ENCODE data around the gene COL17A1. TPM values are rescaled to one million over a fixed set of nuclear protein-coding genes. Genes with fewer than 3 reads are reported as not detected.

The COL17A1 gene
- total RNA-seq, 2 donors from 2014 or later: 1.1 to 2.3 TPM

DNA sequence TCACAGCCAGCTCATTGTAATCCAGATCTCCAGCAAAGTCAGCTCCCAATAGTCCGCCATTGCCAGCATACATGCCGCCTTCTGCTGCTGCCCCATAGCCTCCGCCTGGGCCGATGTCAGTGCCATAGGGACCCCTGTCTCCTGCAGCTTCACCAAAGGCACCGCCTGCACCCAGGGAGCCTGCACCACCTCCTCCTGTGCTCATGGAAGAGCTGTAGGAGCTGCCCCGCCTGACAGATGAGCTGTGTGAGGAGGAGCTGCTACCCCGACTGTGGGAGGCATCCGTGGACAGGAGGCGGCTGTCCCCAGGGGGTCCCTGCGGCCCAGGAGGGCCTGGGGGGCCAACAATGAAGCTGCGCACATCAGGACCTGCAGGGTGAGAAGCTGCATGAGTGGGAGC is 51.7 kb downstream of the COL17A1 start:
- peak overlapping the region; percentile 46 for H3K27ac Mint-ChIP-seq

GRCh38 chr10:104033401-104033930 is 52.2 kb downstream of the COL17A1 start:
- Mint-ChIP-seq H3K4me3 (no peak overlapping the region), H3K9me3 (no peaks in the 10 kb centered on the region), H3K27me3 (ENCODE audit: insufficient read depth) (no peaks in the 10 kb centered on the region), H3K4me1 (peaks cover 17% of the 10 kb centered on the region), H3K27ac (peak overlapping the region; percentile 45), H3K36me3 (ENCODE audit: low read depth) (peaks cover 6% of the 10 kb centered on the region)
- no peaks in the 10 kb centered on the region for H3K27me3 ChIP-seq (ENCODE audit: control insufficient read depth, insufficient read depth, low read length, poor library complexity, severe bottlenecking)
- WGBS, 2 experiments (ENCODE audit: insufficient coverage in 1 of 2, insufficient read length in 1 of 2): 89 to 90% methylated on average over 11 to 12 of the region's 12 CpGs
- TF ChIP-seq, protein P1, sequence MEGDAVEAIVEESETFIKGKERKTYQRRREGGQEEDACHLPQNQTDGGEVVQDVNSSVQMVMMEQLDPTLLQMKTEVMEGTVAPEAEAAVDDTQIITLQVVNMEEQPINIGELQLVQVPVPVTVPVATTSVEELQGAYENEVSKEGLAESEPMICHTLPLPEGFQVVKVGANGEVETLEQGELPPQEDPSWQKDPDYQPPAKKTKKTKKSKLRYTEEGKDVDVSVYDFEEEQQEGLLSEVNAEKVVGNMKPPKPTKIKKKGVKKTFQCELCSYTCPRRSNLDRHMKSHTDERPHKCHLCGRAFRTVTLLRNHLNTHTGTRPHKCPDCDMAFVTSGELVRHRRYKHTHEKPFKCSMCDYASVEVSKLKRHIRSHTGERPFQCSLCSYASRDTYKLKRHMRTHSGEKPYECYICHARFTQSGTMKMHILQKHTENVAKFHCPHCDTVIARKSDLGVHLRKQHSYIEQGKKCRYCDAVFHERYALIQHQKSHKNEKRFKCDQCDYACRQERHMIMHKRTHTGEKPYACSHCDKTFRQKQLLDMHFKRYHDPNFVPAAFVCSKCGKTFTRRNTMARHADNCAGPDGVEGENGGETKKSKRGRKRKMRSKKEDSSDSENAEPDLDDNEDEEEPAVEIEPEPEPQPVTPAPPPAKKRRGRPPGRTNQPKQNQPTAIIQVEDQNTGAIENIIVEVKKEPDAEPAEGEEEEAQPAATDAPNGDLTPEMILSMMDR (conservative IDR thresholded peaks at IDR 0.05): no peak
- H3K4me3 ChIP-seq (ENCODE audit: low read length): no peak overlapping the region
- peak; percentile 48 for DNase-seq
- no peaks in the 10 kb centered on the region for H3K9me3 ChIP-seq (ENCODE audit: control insufficient read depth, low read length)
- no peak overlapping the region for H3K9ac ChIP-seq (ENCODE audit: extremely low read depth, low read length, poor library complexity, severe bottlenecking)
- H3K36me3 ChIP-seq (ENCODE audit: control insufficient read depth, insufficient read depth, low read length): peaks cover 13% of the 10 kb centered on the region
- no peak overlapping the region for H3K27ac ChIP-seq (ENCODE audit: low read depth, low read length)
- H3K4me1 ChIP-seq (ENCODE audit: control insufficient read depth, insufficient read depth, low read length): no peaks in the 10 kb centered on the region

More for the DNA sequence above, 51.7 kb downstream of the COL17A1 start:
- Histone ChIP-seq H3K36me3 (ENCODE audit: control insufficient read depth, insufficient read depth, low read length) (peaks cover 8% of the 10 kb centered on the region), H3K9ac (ENCODE audit: extremely low read depth, low read length, poor library complexity, severe bottlenecking) (no peak overlapping the region), H3K27ac (ENCODE audit: low read depth, low read length) (no peak overlapping the region), H3K4me3 (ENCODE audit: low read length) (no peak overlapping the region), H3K27me3 (ENCODE audit: control insufficient read depth, insufficient read depth, low read length, poor library complexity, severe bottlenecking) (no peaks in the 10 kb centered on the region), H3K9me3 (ENCODE audit: control insufficient read depth, low read length) (no peaks in the 10 kb centered on the region), H3K4me1 (ENCODE audit: control insufficient read depth, insufficient read depth, low read length) (no peaks in the 10 kb centered on the region)
- no peaks in the 10 kb centered on the region for H3K27me3 Mint-ChIP-seq (ENCODE audit: insufficient read depth)
- peaks cover 17% of the 10 kb centered on the region for H3K4me1 Mint-ChIP-seq
- H3K36me3 Mint-ChIP-seq (ENCODE audit: low read depth): peaks cover 6% of the 10 kb centered on the region
- 86 to 91% methylated on average over 10 to 11 of the region's 11 CpGs for WGBS, 2 experiments (ENCODE audit: insufficient coverage in 1 of 2, insufficient read length in 1 of 2)
- H3K9me3 Mint-ChIP-seq: no peaks in the 10 kb centered on the region
- peak; percentile 45 for DNase-seq
- TF ChIP-seq, protein P1 (conservative IDR thresholded peaks at IDR 0.05): no peak
- H3K4me3 Mint-ChIP-seq: no peak overlapping the region

GRCh38 chr10:104032144-104032775 is 53.4 kb downstream of the COL17A1 start:
- Histone ChIP-seq H3K4me3 (ENCODE audit: low read length) (no peak overlapping the region), H3K36me3 (ENCODE audit: control insufficient read depth, insufficient read depth, low read length) (peaks cover 13% of the 10 kb centered on the region), H3K4me1 (ENCODE audit: control insufficient read depth, insufficient read depth, low read length) (no peaks in the 10 kb centered on the region), H3K27me3 (ENCODE audit: control insufficient read depth, insufficient read depth, low read length, poor library complexity, severe bottlenecking) (no peaks in the 10 kb centered on the region), H3K9me3 (ENCODE audit: control insufficient read depth, low read length) (no peaks in the 10 kb centered on the region), H3K27ac (ENCODE audit: low read depth, low read length) (no peak overlapping the region), H3K9ac (ENCODE audit: extremely low read depth, low read length, poor library complexity, severe bottlenecking) (no peak overlapping the region)
- H3K27ac Mint-ChIP-seq: no peak overlapping the region
- H3K27me3 Mint-ChIP-seq (ENCODE audit: insufficient read depth): no peaks in the 10 kb centered on the region
- peaks cover 18% of the 10 kb centered on the region for H3K4me1 Mint-ChIP-seq
- TF ChIP-seq, protein P1 (conservative IDR thresholded peaks at IDR 0.05): no peak
- H3K4me3 Mint-ChIP-seq: no peak overlapping the region
- peaks cover 6% of the 10 kb centered on the region for H3K36me3 Mint-ChIP-seq (ENCODE audit: low read depth)
- WGBS, 2 experiments (ENCODE audit: insufficient coverage in 1 of 2, insufficient read length in 1 of 2): 73 to 80% methylated on average over 4 to 7 of the region's 7 CpGs
- peak; percentile 69 for DNase-seq
- H3K9me3 Mint-ChIP-seq: no peaks in the 10 kb centered on the region

All from endodermal cell (in vitro differentiated cells).